ENCODE data around the gene SYT1. TPM values are rescaled to one million over a fixed set of nuclear protein-coding genes. Genes with fewer than 3 reads are reported as not detected.

Gene SYT1
- total RNA-seq, 6 experiments from 2014 or later: 3.5 to 10.5 (median 9.1) TPM

- no peak overlapping the region for H3K27ac Mint-ChIP-seq
- no peaks in the 10 kb centered on the region; the same call in 1 of the 2 replicates for H3K27me3 Mint-ChIP-seq (ENCODE audit: insufficient read depth)
- no peak for DNase-seq
- H3K36me3 Mint-ChIP-seq (ENCODE audit: low read depth): no peaks in the 10 kb centered on the region
- no peaks in the 10 kb centered on the region for H3K9me3 Mint-ChIP-seq
- no peak for TF ChIP-seq CTCF (IDR thresholded peaks at IDR 0.05)
- H3K4me3 Mint-ChIP-seq: no peak overlapping the region
- peaks cover 8% of the 10 kb centered on the region; the same call in 1 of the 2 replicates for H3K4me1 Mint-ChIP-seq (ENCODE audit: low read depth)
Observed at GRCh38 chr12:79322905-79323304, 458.3 kb downstream of the SYT1 start.

- no peak overlapping the region for H3K4me3 Mint-ChIP-seq
- H3K27me3 Mint-ChIP-seq (ENCODE audit: insufficient read depth): no peaks in the 10 kb centered on the region; the same call in 1 of the 2 replicates
- H3K27ac Mint-ChIP-seq: no peak overlapping the region
- no peak for TF ChIP-seq CTCF (IDR thresholded peaks at IDR 0.05)
- peaks cover 11% of the 10 kb centered on the region for H3K4me1 Mint-ChIP-seq (ENCODE audit: low read depth)
- no peaks in the 10 kb centered on the region for H3K9me3 Mint-ChIP-seq
- H3K36me3 Mint-ChIP-seq (ENCODE audit: low read depth): no peaks in the 10 kb centered on the region
- no peak for DNase-seq
Observed at GRCh38 chr12:79324571-79324970, 460.0 kb downstream of the SYT1 start.

- Mint-ChIP-seq H3K4me1 (ENCODE audit: low read depth) (peaks cover 26% of the 10 kb centered on the region), H3K9me3 (no peaks in the 10 kb centered on the region), H3K36me3 (ENCODE audit: low read depth) (no peaks in the 10 kb centered on the region), H3K4me3 (no peak overlapping the region), H3K27ac (no peak overlapping the region), H3K27me3 (ENCODE audit: insufficient read depth) (no peaks in the 10 kb centered on the region; the same call in 1 of the 2 replicates)
- no peak for TF ChIP-seq CTCF (IDR thresholded peaks at IDR 0.05)
- no peak for DNase-seq
Observed at GRCh38 chr12:79326222-79326621, 461.6 kb downstream of the SYT1 start.

- H3K4me1 Mint-ChIP-seq (ENCODE audit: low read depth): peaks cover 30% of the 10 kb centered on the region
- H3K36me3 Mint-ChIP-seq (ENCODE audit: low read depth): no peaks in the 10 kb centered on the region
- H3K9me3 Mint-ChIP-seq: no peaks in the 10 kb centered on the region
- no peak overlapping the region for H3K4me3 Mint-ChIP-seq
- no peaks in the 10 kb centered on the region; the same call in 1 of the 2 replicates for H3K27me3 Mint-ChIP-seq (ENCODE audit: insufficient read depth)
- no peak for TF ChIP-seq CTCF (IDR thresholded peaks at IDR 0.05)
- no peak overlapping the region for H3K27ac Mint-ChIP-seq
- DNase-seq: no peak
Observed at GRCh38 chr12:79326663-79327062, 462.1 kb downstream of the SYT1 start.

- DNase-seq: no peak
- H3K27ac Mint-ChIP-seq: no peak overlapping the region; the same call in 1 of the 2 replicates
- no peak for TF ChIP-seq CTCF (IDR thresholded peaks at IDR 0.05)
- no peak overlapping the region for H3K4me3 Mint-ChIP-seq
- no peaks in the 10 kb centered on the region for H3K9me3 Mint-ChIP-seq
- no peaks in the 10 kb centered on the region; the same call in 1 of the 2 replicates for H3K27me3 Mint-ChIP-seq (ENCODE audit: insufficient read depth)
- H3K36me3 Mint-ChIP-seq (ENCODE audit: low read depth): no peaks in the 10 kb centered on the region
- H3K4me1 Mint-ChIP-seq (ENCODE audit: low read depth): peaks cover 38% of the 10 kb centered on the region
Observed at GRCh38 chr12:79327465-79327864, 462.9 kb downstream of the SYT1 start.

GRCh38 chr12:79329933-79330332 is 465.4 kb downstream of the SYT1 start:
- Mint-ChIP-seq H3K27me3 (ENCODE audit: insufficient read depth) (no peaks in the 10 kb centered on the region; the same call in 1 of the 2 replicates), H3K36me3 (ENCODE audit: low read depth) (no peaks in the 10 kb centered on the region), H3K27ac (no peak overlapping the region), H3K4me1 (ENCODE audit: low read depth) (peaks cover 40% of the 10 kb centered on the region), H3K9me3 (no peaks in the 10 kb centered on the region), H3K4me3 (no peak overlapping the region)
- no peak for TF ChIP-seq CTCF (IDR thresholded peaks at IDR 0.05)
- peak; percentile 23 for DNase-seq
